Mesothelial cell of epicardium (in vitro differentiated cells): ENCODE data around the gene KRTAP17-1. TPM values are rescaled to one million over a fixed set of nuclear protein-coding genes. Genes with fewer than 3 reads are reported as not detected.

Source experiments
- DNase-seq, 2 experiments: peaks; one replicate each; pipeline ENCODE4 v3.0.0; 2021; ENCODE audit warnings: low spot score in 2 of 2; ENCODE audit not compliant: unreplicated experiment in 2 of 2
- H3K27ac Mint-ChIP-seq: 2 replicates; pipeline ENCODE4 v1.8.0; 2021; ENCODE audit warnings: mixed read lengths
- H3K27me3 Mint-ChIP-seq: 2 replicates; pipeline ENCODE4 v1.8.0; 2021; ENCODE audit warnings: low read depth, mixed read lengths
- H3K36me3 Mint-ChIP-seq: 2 replicates; pipeline ENCODE4 v1.8.0; 2021; ENCODE audit warnings: mixed read lengths
- H3K4me1 Mint-ChIP-seq: 2 replicates; pipeline ENCODE4 v1.8.0; 2021; ENCODE audit warnings: mixed read lengths
- H3K4me3 Mint-ChIP-seq: 2 replicates; pipeline ENCODE4 v1.8.0; 2021; ENCODE audit warnings: mild to moderate bottlenecking, moderate library complexity, mixed read lengths
- H3K9me3 Mint-ChIP-seq: 2 replicates; pipeline ENCODE4 v1.8.0; 2021; ENCODE audit warnings: mixed read lengths
- total RNA-seq: library from RNA; stranded (reverse); gene quantifications from 3 replicates; pipeline ENCODE4 v1.2.1, GENCODE V29; 2021
- TF ChIP-seq, protein P1 (sequence below): fragments of 200-600 bp; sonication (generic); IDR thresholded peaks from one replicate; pipeline ENCODE4 v1.5.0; 2021; ENCODE audit warnings: antibody characterized with exemption; ENCODE audit not compliant: unreplicated experiment

Gene KRTAP17-1
- total RNA-seq, 1 donor from 2014 or later = not detected

- no peak overlapping the region for H3K27ac Mint-ChIP-seq
- H3K9me3 Mint-ChIP-seq = peaks cover 24% of the 10 kb centered on the region
- no peak overlapping the region for H3K4me3 Mint-ChIP-seq
- TF ChIP-seq, protein P1, sequence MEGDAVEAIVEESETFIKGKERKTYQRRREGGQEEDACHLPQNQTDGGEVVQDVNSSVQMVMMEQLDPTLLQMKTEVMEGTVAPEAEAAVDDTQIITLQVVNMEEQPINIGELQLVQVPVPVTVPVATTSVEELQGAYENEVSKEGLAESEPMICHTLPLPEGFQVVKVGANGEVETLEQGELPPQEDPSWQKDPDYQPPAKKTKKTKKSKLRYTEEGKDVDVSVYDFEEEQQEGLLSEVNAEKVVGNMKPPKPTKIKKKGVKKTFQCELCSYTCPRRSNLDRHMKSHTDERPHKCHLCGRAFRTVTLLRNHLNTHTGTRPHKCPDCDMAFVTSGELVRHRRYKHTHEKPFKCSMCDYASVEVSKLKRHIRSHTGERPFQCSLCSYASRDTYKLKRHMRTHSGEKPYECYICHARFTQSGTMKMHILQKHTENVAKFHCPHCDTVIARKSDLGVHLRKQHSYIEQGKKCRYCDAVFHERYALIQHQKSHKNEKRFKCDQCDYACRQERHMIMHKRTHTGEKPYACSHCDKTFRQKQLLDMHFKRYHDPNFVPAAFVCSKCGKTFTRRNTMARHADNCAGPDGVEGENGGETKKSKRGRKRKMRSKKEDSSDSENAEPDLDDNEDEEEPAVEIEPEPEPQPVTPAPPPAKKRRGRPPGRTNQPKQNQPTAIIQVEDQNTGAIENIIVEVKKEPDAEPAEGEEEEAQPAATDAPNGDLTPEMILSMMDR = no peak
- no peaks in the 10 kb centered on the region for H3K4me1 Mint-ChIP-seq
- no peak for DNase-seq
- peaks cover 4% of the 10 kb centered on the region for H3K36me3 Mint-ChIP-seq
- H3K27me3 Mint-ChIP-seq = peaks cover 5% of the 10 kb centered on the region
Measured at GRCh38 chr17:41315814-41316445, 420 bp upstream of the KRTAP17-1 start.

DNA sequence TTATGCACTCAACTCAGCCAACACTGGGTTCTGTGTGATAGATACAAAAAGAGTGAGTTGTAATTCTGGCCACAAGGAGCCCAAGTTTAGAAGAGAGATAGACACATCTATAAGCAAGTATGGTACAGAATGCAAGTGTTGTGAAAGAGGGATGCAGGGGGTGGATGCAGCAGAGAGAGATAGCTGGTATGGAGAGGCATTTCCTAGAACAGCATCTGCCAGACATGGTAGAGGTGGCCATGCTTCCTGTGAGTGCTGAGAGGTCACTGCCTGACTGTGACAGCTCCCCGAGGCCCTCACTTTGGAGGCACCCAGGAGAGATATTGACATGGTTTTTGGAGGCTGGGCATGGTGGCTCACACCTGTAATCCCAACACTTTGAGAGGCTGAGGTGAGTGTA is 4.4 kb downstream of the KRTAP17-1 start:
- H3K27me3 Mint-ChIP-seq = peaks cover 3% of the 10 kb centered on the region
- DNase-seq = no peak
- no peaks in the 10 kb centered on the region for H3K9me3 Mint-ChIP-seq
- TF ChIP-seq, protein P1 = no peak
- H3K27ac Mint-ChIP-seq = no peak overlapping the region
- H3K4me1 Mint-ChIP-seq = no peaks in the 10 kb centered on the region
- no peaks in the 10 kb centered on the region for H3K36me3 Mint-ChIP-seq
- H3K4me3 Mint-ChIP-seq = no peak overlapping the region

DNA sequence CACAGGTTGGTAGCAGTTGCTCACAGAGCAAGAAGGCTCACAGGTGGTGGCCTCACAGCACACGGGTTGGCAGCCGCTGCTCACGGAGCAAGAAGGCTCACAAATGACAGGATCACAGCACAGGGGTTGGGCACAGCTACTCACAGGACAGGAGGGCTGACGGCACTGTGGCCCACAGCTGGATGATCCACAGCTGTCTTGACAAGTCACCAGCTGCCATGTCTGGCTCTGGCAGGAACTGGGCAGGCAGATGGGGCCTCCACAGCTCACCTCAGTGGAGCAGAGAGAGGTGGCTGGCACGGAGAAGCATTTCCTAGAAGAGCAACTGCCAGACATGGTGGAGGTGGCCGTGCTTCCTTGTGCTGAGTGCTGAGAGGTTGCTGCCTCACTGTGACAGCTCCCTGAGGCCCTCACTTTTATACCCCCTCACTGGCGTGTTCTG is 6.6 kb downstream of the KRTAP17-1 start, which contains the start of gene KRTAP16-1:
TSS of gene KRTAP16-1 (minus strand) at position 392 of the 442 bp plus-strand sequence. CDS start at position 336, 56 bp downstream.
- TF ChIP-seq, protein P1 = no peak
- H3K27ac Mint-ChIP-seq = no peak within 1 kb of the TSS
- peaks cover 2% of the 10 kb centered on the region for H3K27me3 Mint-ChIP-seq
- no peaks in the 10 kb centered on the region for H3K9me3 Mint-ChIP-seq
- no peak within 1 kb of the TSS for H3K4me3 Mint-ChIP-seq
- DNase-seq = no peak
- no peaks in the 10 kb centered on the region for H3K4me1 Mint-ChIP-seq
- H3K36me3 Mint-ChIP-seq = no peaks in the 10 kb centered on the region

- H3K9me3 Mint-ChIP-seq = no peaks in the 10 kb centered on the region
- TF ChIP-seq, protein P1 = no peak
- peaks cover 2% of the 10 kb centered on the region for H3K27me3 Mint-ChIP-seq
- no peaks in the 10 kb centered on the region for H3K36me3 Mint-ChIP-seq
- no peaks in the 10 kb centered on the region for H3K4me1 Mint-ChIP-seq
- no peak overlapping the region for H3K27ac Mint-ChIP-seq
- H3K4me3 Mint-ChIP-seq = no peak overlapping the region
- DNase-seq = no peak
Measured at GRCh38 chr17:41308251-41308917, 7.1 kb downstream of the KRTAP17-1 start.

- no peaks in the 10 kb centered on the region for H3K9me3 Mint-ChIP-seq
- TF ChIP-seq, protein P1 = no peak
- no peaks in the 10 kb centered on the region for H3K36me3 Mint-ChIP-seq
- peaks cover 2% of the 10 kb centered on the region for H3K27me3 Mint-ChIP-seq
- no peak overlapping the region for H3K27ac Mint-ChIP-seq
- no peak overlapping the region for H3K4me3 Mint-ChIP-seq
- H3K4me1 Mint-ChIP-seq = no peaks in the 10 kb centered on the region
- no peak for DNase-seq
Measured at GRCh38 chr17:41307647-41308046, 7.9 kb downstream of the KRTAP17-1 start.
